PC-3 (cell line): ENCODE data around the gene RNF217. TPM values are rescaled to one million over a fixed set of nuclear protein-coding genes. Genes with fewer than 3 reads are reported as not detected.

ENCODE experiments used
- ATAC-seq: fragments of 200-7000 bp; cut with Tn5 transposase; 2 replicates; pipeline ENCODE4 v1.9.1; 2020; ENCODE audit warnings: mild to moderate bottlenecking, moderate library complexity
- BruUV-seq: library from RNA; stranded (reverse); fragments of 400-500 nt; replicated peaks from 2 replicates; lab custom pipeline; 2021; lab: Mats Ljungman, UMichigan
- CTCF ChIA-PET: fragments of 300-600 bp; sonication (Branson Sonifier 250); formaldehyde crosslinking; loops from one replicate; lab custom pipeline; 2022; ENCODE audit warnings: antibody characterized with exemption; lab: Charles Lee
- POLR2A ChIA-PET: fragments of 300-600 bp; sonication (Branson Sonifier 250); formaldehyde crosslinking; loops from one replicate; lab custom pipeline; 2022; ENCODE audit warnings: antibody characterized with exemption; ENCODE audit not compliant: unreplicated experiment; lab: Charles Lee
- DNase-seq: peaks from one replicate; pipeline ENCODE4 v3.0.0-alpha.2; 2015
- H2AFZ ChIP-seq: fragments of 300-600 bp; sonication (generic); 2 replicates; pipeline ENCODE4 v1.6.0; 2016; ENCODE audit warnings: antibody characterized with exemption, low read length
- H3F3A ChIP-seq: fragments of 300-600 bp; sonication (generic); one replicate; pipeline ENCODE4 v1.6.0; 2017; ENCODE audit warnings: antibody characterized with exemption, low read length, control low read depth, mild to moderate bottlenecking; ENCODE audit not compliant: unreplicated experiment
- H3K27ac ChIP-seq: fragments of 300-600 bp; sonication (generic); 2 replicates; pipeline ENCODE4 v1.5.1; 2016; ENCODE audit warnings: mild to moderate bottlenecking, low read length
- H3K27me3 ChIP-seq: fragments of 300-600 bp; sonication (generic); 2 replicates; pipeline ENCODE4 v1.6.1; 2016; ENCODE audit warnings: low read length, mixed read lengths
- H3K36me3 ChIP-seq: fragments of 300-600 bp; sonication (generic); 2 replicates; pipeline ENCODE4 v1.6.1; 2016; ENCODE audit warnings: low read depth, mixed run types, low read length, mixed read lengths
- H3K4me1 ChIP-seq: fragments of 300-600 bp; sonication (generic); 2 replicates; pipeline ENCODE4 v1.5.1; 2016; ENCODE audit warnings: low read length; ENCODE audit not compliant: insufficient read depth
- H3K4me2 ChIP-seq: fragments of 300-600 bp; sonication (generic); 2 replicates; pipeline ENCODE4 v1.6.0; 2016; ENCODE audit warnings: low read length
- H3K4me3 ChIP-seq: fragments of 300-600 bp; sonication (generic); 2 replicates; pipeline ENCODE4 v1.5.1; 2016; ENCODE audit warnings: mild to moderate bottlenecking, low read length, mixed read lengths
- H3K79me2 ChIP-seq: fragments of 300-600 bp; sonication (generic); 2 replicates; pipeline ENCODE4 v1.6.1; 2017; ENCODE audit warnings: low read length, mixed read lengths
- H3K9ac ChIP-seq: fragments of 300-600 bp; sonication (generic); 2 replicates; pipeline ENCODE4 v1.6.0; 2016; ENCODE audit warnings: mild to moderate bottlenecking, low read length
- H3K9me2 ChIP-seq: fragments of 300-600 bp; sonication (generic); replicated peaks from 2 replicates; pipeline ENCODE4 v1.6.1; 2016; ENCODE audit warnings: mixed run types, low read length, mixed read lengths
- H3K9me3 ChIP-seq: fragments of 300-600 bp; sonication (generic); 2 replicates; pipeline ENCODE4 v1.6.1; 2016; ENCODE audit warnings: low read length, mixed read lengths
- H4K20me1 ChIP-seq: fragments of 300-600 bp; sonication (generic); 2 replicates; pipeline ENCODE4 v1.6.1; 2016; ENCODE audit warnings: low read length, mixed read lengths
- CTCF ChIP-seq: fragments of 300-600 bp; sonication (generic); conservative IDR thresholded peaks from 2 replicates; pipeline ENCODE4 v1.5.1; 2017; ENCODE audit warnings: antibody characterized with exemption, low read depth, mild to moderate bottlenecking, low read length
- EZH2 ChIP-seq: fragments of 300-600 bp; sonication (generic); IDR thresholded peaks from one replicate; pipeline ENCODE4 v1.6.1; 2017; ENCODE audit warnings: antibody characterized with exemption, mild to moderate bottlenecking, low read length; ENCODE audit not compliant: unreplicated experiment
- EZH2phosphoT487 ChIP-seq: fragments of 300-600 bp; sonication (generic); IDR thresholded peaks from 2 replicates; pipeline ENCODE4 v1.6.1; 2018; ENCODE audit warnings: mild to moderate bottlenecking, antibody characterized with exemption, low read length, borderline replicate concordance
- intact Hi-C: fragments of 100-400 bp; cut with micrococcal nuclease; formaldehyde crosslinking; loops from 2 replicates; pipeline ENCODE4 v1.9.0; 2023
- total RNA-seq: library from RNA; depleted of rRNA; stranded (reverse); fragments of >200 nt; gene quantifications from 2 replicates; pipeline ENCODE4 v1.2.3, GENCODE V29; 2014

The RNF217 gene
- total RNA-seq, 1 experiment from 2014 or later, result 7.7 TPM

- Histone ChIP-seq H3K79me2 (no peaks in the 10 kb centered on the region), H3K9me2 (no peaks in the 10 kb centered on the region), H2AFZ (no peak overlapping the region), H3K9ac (no peak overlapping the region), H3K9me3 (no peaks in the 10 kb centered on the region), H3F3A (no peaks in the 10 kb centered on the region), H3K27ac (no peak overlapping the region), H3K4me1 (peaks cover 4% of the 10 kb centered on the region; the same call in 1 of the 2 replicates), H3K36me3 (no peaks in the 10 kb centered on the region), H3K4me2 (no peak overlapping the region), H4K20me1 (no peaks in the 10 kb centered on the region), H3K27me3 (no peaks in the 10 kb centered on the region), H3K4me3 (no peak overlapping the region)
- ATAC-seq, result no peak
- CTCF ChIA-PET, result no interaction called here
- BruUV-seq, result no TSS peak
- intact Hi-C loops, result no loop called here
- POLR2A ChIA-PET, result no interaction called here
- no peak for TF ChIP-seq EZH2phosphoT487
- TF ChIP-seq CTCF, result no peak
- TF ChIP-seq EZH2, result no peak
- DNase-seq, result no peak
These were observed 6.2 kb upstream of the RNF217 start for GRCh38 chr6:124956018-124956417.

- Histone ChIP-seq H3K79me2 (peaks cover 2% of the 10 kb centered on the region; the same call in 1 of the 2 replicates), H3K9ac (no peak overlapping the region), H3K27ac (no peak overlapping the region), H3K9me2 (no peaks in the 10 kb centered on the region), H3K4me2 (no peak overlapping the region), H3K4me1 (peaks cover 8% of the 10 kb centered on the region; the same call in 1 of the 2 replicates), H3K27me3 (no peaks in the 10 kb centered on the region), H3F3A (no peaks in the 10 kb centered on the region), H3K36me3 (no peaks in the 10 kb centered on the region), H4K20me1 (no peaks in the 10 kb centered on the region), H3K9me3 (no peaks in the 10 kb centered on the region), H2AFZ (no peak overlapping the region), H3K4me3 (no peak overlapping the region)
- ChIA-PET CTCF (no interaction called here), POLR2A (no interaction called here)
- BruUV-seq, result no TSS peak
- intact Hi-C loops, result no loop called here
- DNase-seq (no peak), ATAC-seq (no peak)
- TF ChIP-seq EZH2phosphoT487 (no peak), EZH2 (no peak), CTCF (no peak)
These were observed 4.1 kb upstream of the RNF217 start for GRCh38 chr6:124958149-124958548.

- Histone ChIP-seq H3K4me3 (no peak overlapping the region), H3K9ac (no peak overlapping the region), H3K79me2 (peaks cover 9% of the 10 kb centered on the region), H3K9me3 (no peaks in the 10 kb centered on the region), H3F3A (no peaks in the 10 kb centered on the region), H3K27me3 (no peaks in the 10 kb centered on the region), H3K4me1 (peaks cover 9% of the 10 kb centered on the region; the same call in 1 of the 2 replicates), H3K27ac (no peak overlapping the region), H3K36me3 (no peaks in the 10 kb centered on the region), H2AFZ (no peak overlapping the region), H4K20me1 (no peaks in the 10 kb centered on the region), H3K9me2 (no peaks in the 10 kb centered on the region), H3K4me2 (no peak overlapping the region)
- ChIA-PET CTCF (no interaction called here), POLR2A (no interaction called here)
- DNase-seq, result no peak
- TF ChIP-seq EZH2 (no peak), EZH2phosphoT487 (no peak), CTCF (no peak)
- intact Hi-C loops, result no loop called here
- ATAC-seq, result no peak
- no TSS peak for BruUV-seq
These were observed 3.4 kb upstream of the RNF217 start for GRCh38 chr6:124958759-124959354.
